ENCODE data around the gene NDE1. TPM values are rescaled to one million over a fixed set of nuclear protein-coding genes. Genes with fewer than 3 reads are reported as not detected.
"Not testable (repeated sequence)": the region's sequence is repeated elsewhere in the genome, so short reads cannot be mapped to it uniquely, and the experiment has no call there.

The NDE1 gene
- polyA plus RNA-seq, 1 experiment, result 25.6 TPM

- CTCF ChIA-PET, result no interaction called here
- TF ChIP-seq CTCF (IDR thresholded peaks at IDR 0.05; ENCODE audit: insufficient read depth, low read depth, low read length), result no peak
- no peaks in the 10 kb centered on the region for H3K27me3 ChIP-seq (ENCODE audit: control insufficient read depth, insufficient read depth, low read length)
- no peak overlapping the region for H3K4me3 ChIP-seq (ENCODE audit: low read depth, low read length)
- POLR2A ChIA-PET, result no interaction called here
- H3K36me3 ChIP-seq (ENCODE audit: control insufficient read depth, insufficient read depth, low read length), result no peaks in the 10 kb centered on the region
- DNase-seq (ENCODE audit: low read depth), result no peak
Measured at GRCh38 chr16:15648135-15648730, 1.8 kb upstream of the NDE1 start.

- H3K36me3 ChIP-seq (ENCODE audit: control insufficient read depth, insufficient read depth, low read length); CTCF ChIA-PET; DNase-seq (ENCODE audit: low read depth); H3K27me3 ChIP-seq (ENCODE audit: control insufficient read depth, insufficient read depth, low read length); H3K4me3 ChIP-seq (ENCODE audit: low read depth, low read length); POLR2A ChIA-PET: not testable (repeated sequence)
Measured at GRCh38 chr16:15649311-15649710, 734 bp upstream of the NDE1 start.

- no peaks in the 10 kb centered on the region for H3K36me3 ChIP-seq (ENCODE audit: control insufficient read depth, insufficient read depth, low read length)
- no peaks in the 10 kb centered on the region for H3K27me3 ChIP-seq (ENCODE audit: control insufficient read depth, insufficient read depth, low read length)
- H3K4me3 ChIP-seq (ENCODE audit: low read depth, low read length), result peak overlapping the region; percentile 37
- CTCF ChIA-PET, result no interaction called here
- DNase-seq (ENCODE audit: low read depth), result no peak
- POLR2A ChIA-PET, result no interaction called here
- TF ChIP-seq CTCF (IDR thresholded peaks at IDR 0.05; ENCODE audit: insufficient read depth, low read depth, low read length), result no peak
Measured at GRCh38 chr16:15649727-15650018, 372 bp upstream of the NDE1 start.

GRCh38 chr16:15650698-15651171 is 690 bp downstream of the NDE1 start:
- no peak for DNase-seq (ENCODE audit: low read depth)
- POLR2A ChIA-PET, result no interaction called here
- CTCF ChIA-PET, result interaction anchor here (1.3 kb wide), 1 partner anchor 21 kb away, joined by 5 read pairs; no protein-coding TSS in a partner anchor
- no peaks in the 10 kb centered on the region for H3K27me3 ChIP-seq (ENCODE audit: control insufficient read depth, insufficient read depth, low read length)
- no peaks in the 10 kb centered on the region for H3K36me3 ChIP-seq (ENCODE audit: control insufficient read depth, insufficient read depth, low read length)
- TF ChIP-seq CTCF (IDR thresholded peaks at IDR 0.05; ENCODE audit: insufficient read depth, low read depth, low read length), result no peak
- H3K4me3 ChIP-seq (ENCODE audit: low read depth, low read length), result peak overlapping the region; percentile 90

GRCh38 chr16:15652293-15653001 is 2.4 kb downstream of the NDE1 start:
- Histone ChIP-seq H3K27me3 (ENCODE audit: control insufficient read depth, insufficient read depth, low read length) (no peaks in the 10 kb centered on the region), H3K36me3 (ENCODE audit: control insufficient read depth, insufficient read depth, low read length) (no peaks in the 10 kb centered on the region; the same call in 1 of the 2 replicates), H3K4me3 (ENCODE audit: low read depth, low read length) (no peak overlapping the region)
- DNase-seq (ENCODE audit: low read depth), result no peak
- ChIA-PET CTCF (interaction anchor here (0.6 to 2.7 kb wide), 4 partner anchors 9 to 52 kb away, joined by 3 to 8 read pairs (median 3); partner anchors contain the start of gene MARF1), POLR2A (no interaction called here)
- TF ChIP-seq CTCF (IDR thresholded peaks at IDR 0.05; ENCODE audit: insufficient read depth, low read depth, low read length), result no peak

All from BJ (cell line).